CD14-positive monocyte (primary cell): ENCODE results near the gene MTMR6. TPM values are rescaled to one million over a fixed set of nuclear protein-coding genes. Genes with fewer than 3 reads are reported as not detected.
A peak's percentile ranks its signal among the peaks of the same experiment; 100 is the strongest.

Experiments used
- DNase-seq, 3 donors: peaks; one replicate each; pipeline ENCODE4 v3.0.0-alpha.2; 2011 to 2022
- H2AFZ ChIP-seq: 2 replicates; pipeline ENCODE4 v1.6.0; 2012; ENCODE audit warnings: mild to moderate bottlenecking, low read depth, low read length, inconsistent platforms; ENCODE audit not compliant: insufficient read depth, poor library complexity, severe bottlenecking
- H3K27ac ChIP-seq, 2 donors: 1 replicate in 1 of 2; 2 replicates in 1 of 2; pipeline ENCODE4 v1.5.1; 2012 to 2013; ENCODE audit warnings: low read length in 2 of 2, control low read depth in 1 of 2, inconsistent platforms in 1 of 2, low read depth in 1 of 2, mild to moderate bottlenecking in 1 of 2
- H3K27me3 ChIP-seq, 2 donors: one replicate each; pipeline versions ENCODE4 v1.6.0 to v1.6.1; 2011 to 2013; ENCODE audit warnings: low read length in 2 of 2; ENCODE audit not compliant: control insufficient read depth in 2 of 2, insufficient read depth in 2 of 2
- H3K36me3 ChIP-seq, 2 donors: replicated peaks in 1 of 2; 1 replicate in 1 of 2; 2 replicates in 1 of 2; pipeline versions ENCODE4 v1.5.1 to v1.6.1; 2012 to 2013; ENCODE audit warnings: low read length in 2 of 2, control low read depth in 1 of 2, inconsistent platforms in 1 of 2, mild to moderate bottlenecking in 1 of 2; ENCODE audit not compliant: insufficient read depth in 2 of 2, control insufficient read depth in 1 of 2
- H3K4me1 ChIP-seq, 2 donors: 1 replicate in 1 of 2; 2 replicates in 1 of 2; pipeline versions ENCODE4 v1.5.1 to v1.6.1; 2012 to 2013; ENCODE audit warnings: low read length in 2 of 2, control low read depth in 1 of 2, inconsistent platforms in 1 of 2, mild to moderate bottlenecking in 1 of 2, moderate library complexity in 1 of 2; ENCODE audit not compliant: insufficient read depth in 2 of 2, control insufficient read depth in 1 of 2
- H3K4me2 ChIP-seq: replicated peaks from 2 replicates; pipeline ENCODE3; 2012; ENCODE audit warnings: low read length, moderate library complexity, mild to moderate bottlenecking; ENCODE audit not compliant: poor library complexity, severe bottlenecking; ENCODE audit errors: extremely low read depth
- H3K4me3 ChIP-seq, 3 experiments: fragments of 200-600 bp in 1 of 3; sonication (generic) in 1 of 3; replicated peaks in 1 of 3; 1 replicate in 2 of 3; 2 replicates in 1 of 3; pipeline ENCODE4 v1.5.1; 2011 to 2013; ENCODE audit warnings: low read length in 3 of 3, mild to moderate bottlenecking in 3 of 3, control low read depth in 2 of 3, low read depth in 2 of 3, inconsistent platforms in 1 of 3, moderate library complexity in 1 of 3
- H3K79me2 ChIP-seq: 2 replicates; pipeline ENCODE4 v1.6.0; 2012; ENCODE audit warnings: mild to moderate bottlenecking, control low read depth, inconsistent platforms, low read length, moderate library complexity; ENCODE audit not compliant: insufficient read depth
- H3K9ac ChIP-seq: 2 replicates; pipeline ENCODE4 v1.6.0; 2017; ENCODE audit warnings: low read length, mild to moderate bottlenecking; ENCODE audit not compliant: insufficient read depth, poor library complexity, severe bottlenecking
- H3K9me3 ChIP-seq, 2 donors: replicated peaks in 1 of 2; 1 replicate in 1 of 2; 2 replicates in 1 of 2; pipeline versions ENCODE4 v1.5.1 to v1.6.1; 2012 to 2013; ENCODE audit warnings: low read length in 2 of 2, control low read depth in 1 of 2; ENCODE audit not compliant: control insufficient read depth in 1 of 2, insufficient read depth in 1 of 2
- H4K20me1 ChIP-seq: 2 replicates; pipeline ENCODE4 v1.6.0; 2012; ENCODE audit warnings: mild to moderate bottlenecking, low read length, control low read depth, moderate library complexity; ENCODE audit not compliant: insufficient read depth
- H3K27ac Mint-ChIP-seq, 7 donors: one replicate each; pipeline ENCODE4 v1.8.0; 2020; ENCODE audit warnings: mild to moderate bottlenecking in 7 of 7, mixed read lengths in 7 of 7, moderate library complexity in 6 of 7, inconsistent platforms in 2 of 7
- H3K27me3 Mint-ChIP-seq, 3 donors: one replicate each; pipeline ENCODE4 v1.8.0; 2021 to 2022; ENCODE audit warnings: low read depth in 3 of 3, mild to moderate bottlenecking in 3 of 3, mixed read lengths in 3 of 3, moderate library complexity in 3 of 3, inconsistent platforms in 1 of 3
- H3K36me3 Mint-ChIP-seq, 2 donors: one replicate each; pipeline ENCODE4 v1.8.0; 2020; ENCODE audit warnings: mixed read lengths in 2 of 2, inconsistent platforms in 1 of 2, mild to moderate bottlenecking in 1 of 2
- H3K4me1 Mint-ChIP-seq: one replicate; pipeline ENCODE4 v1.8.0; 2020; ENCODE audit warnings: mild to moderate bottlenecking, mixed read lengths
- H3K4me3 Mint-ChIP-seq, 2 donors: one replicate each; pipeline ENCODE4 v1.8.0; 2020; ENCODE audit warnings: mild to moderate bottlenecking in 2 of 2, mixed read lengths in 2 of 2, moderate library complexity in 1 of 2
- H3K9me3 Mint-ChIP-seq, 7 donors: one replicate each; pipeline ENCODE4 v1.8.0; 2020 to 2022; ENCODE audit warnings: mixed read lengths in 7 of 7, mild to moderate bottlenecking in 6 of 7, moderate library complexity in 6 of 7, inconsistent platforms in 2 of 7
- CTCF ChIP-seq: fragments of 200-600 bp; IDR thresholded peaks from one replicate; pipeline ENCODE4 v1.8.0; 2022; ENCODE audit warnings: antibody characterized with exemption, mild to moderate bottlenecking
- WGBS: methylation state at CpG from one replicate; pipeline ENCODE4 v1.1.5; 2013; ENCODE audit warnings: missing lambda C conversion rate; ENCODE audit not compliant: insufficient coverage; 5-methylcytosine and 5-hydroxymethylcytosine counted together
- intact Hi-C, 2 donors: fragments of 100-400 bp; cut with micrococcal nuclease; formaldehyde crosslinking; loops; one replicate each; pipeline versions ENCODE4 v1.15.0 to v1.15.1; 2023
- polyA plus RNA-seq, 3 donors: library from polyadenylated mRNA; depleted of rRNA in 1 of 3; unstranded in 2 of 3; stranded (reverse) in 1 of 3; fragments of 300-500 nt in 2 of 3; fragments of >200 nt in 1 of 3; fragmentation: Illumina TruSeq in 2 of 3; gene quantifications; 1 replicate in 2 of 3; 2 replicates in 1 of 3; pipeline ENCODE4 v1.2.3, GENCODE V29; 2012 to 2021

MTMR6 gene
- polyA plus RNA-seq, 3 donors: 7.4 to 31.9 (median 24.4) TPM

GRCh38 chr13:25300861-25301346 lies 13.6 kb upstream of the MTMR6 start:
- peak overlapping the region; percentile 92 for H3K9ac ChIP-seq
- H3K4me3 Mint-ChIP-seq: peak overlapping the region; percentile 87 to 95
- H4K20me1 ChIP-seq: peaks cover 13% of the 10 kb centered on the region
- peaks cover 44% of the 10 kb centered on the region for H3K79me2 ChIP-seq
- H3K4me1 Mint-ChIP-seq: peaks cover 40% of the 10 kb centered on the region
- peak overlapping the region; percentile 92 to 98 (median 96) for H3K27ac Mint-ChIP-seq
- H3K27ac ChIP-seq: peak overlapping the region; percentile 86 to 92
- H3K4me2 ChIP-seq: peak overlapping the region; percentile 90
- TF ChIP-seq CTCF: no peak
- H3K27me3 Mint-ChIP-seq: peaks cover 0 to 14% (median 7%) of the 10 kb centered on the region in 3 donors
- peak in 2 of 3 donors; percentile 6 to 39 for DNase-seq
- no peaks in the 10 kb centered on the region for H3K9me3 Mint-ChIP-seq
- H3K36me3 Mint-ChIP-seq: peaks cover 16 to 23% of the 10 kb centered on the region in 2 donors
- peaks cover 2 to 10% of the 10 kb centered on the region in 2 donors for H3K36me3 ChIP-seq
- peak overlapping the region; percentile 67 to 98 (median 70) for H3K4me3 ChIP-seq
- intact Hi-C loops: no loop called here
- no peaks in the 10 kb centered on the region for H3K9me3 ChIP-seq
- peaks cover 8 to 13% of the 10 kb centered on the region in 2 donors for H3K27me3 ChIP-seq
- H3K4me1 ChIP-seq: peaks cover 33 to 40% of the 10 kb centered on the region in 2 donors
- WGBS: 22% methylated on average over 28 of the region's 33 CpGs
- H2AFZ ChIP-seq: peak overlapping the region; percentile 95

- peaks cover 8 to 13% of the 10 kb centered on the region in 2 donors for H3K27me3 ChIP-seq
- H3K4me2 ChIP-seq: no peak overlapping the region
- Mint-ChIP-seq H3K36me3 (no peaks in the 10 kb centered on the region), H3K4me1 (peaks cover 5% of the 10 kb centered on the region), H3K27ac (no peak overlapping the region), H3K4me3 (no peak overlapping the region), H3K27me3 (peaks cover 0 to 14% (median 11%) of the 10 kb centered on the region in 3 donors), H3K9me3 (no peaks in the 10 kb centered on the region)
- WGBS: 80% methylated on average over 2 of the region's 3 CpGs
- H3K36me3 ChIP-seq: no peaks in the 10 kb centered on the region
- no peak for TF ChIP-seq CTCF
- no peak overlapping the region for H3K9ac ChIP-seq
- no peaks in the 10 kb centered on the region for H3K9me3 ChIP-seq
- peaks cover 3 to 4% of the 10 kb centered on the region in 2 donors for H3K4me1 ChIP-seq
- no peak overlapping the region for H3K4me3 ChIP-seq
- no peak overlapping the region for H3K27ac ChIP-seq
- H4K20me1 ChIP-seq: no peaks in the 10 kb centered on the region
- H2AFZ ChIP-seq: no peak overlapping the region
- intact Hi-C loops: no loop called here
- DNase-seq: no peak
- no peaks in the 10 kb centered on the region for H3K79me2 ChIP-seq
Measured at GRCh38 chr13:25295701-25296100, 8.4 kb upstream of the MTMR6 start.
